ENCODE results near the gene LZIC. TPM values are rescaled to one million over a fixed set of nuclear protein-coding genes. Genes with fewer than 3 reads are reported as not detected.
A peak's percentile ranks its signal among the peaks of the same experiment; 100 is the strongest.

Gene LZIC
- total RNA-seq, 4 donors from 2014 or later: 9.4 to 21.7 (median 19.4) TPM

GRCh38 chr1:9957726-9958125 is 14.5 kb upstream of the LZIC start:
- DNase-seq: no peak
- H3K27me3 ChIP-seq: no peaks in the 10 kb centered on the region
- no peak overlapping the region for H3K4me3 ChIP-seq
- no peak for TF ChIP-seq CTCF (IDR thresholded peaks at IDR 0.05 in 4 of 5, conservative IDR thresholded peaks at IDR 0.05 in 1 of 5)
- no peak for TF ChIP-seq POLR2A (IDR thresholded peaks at IDR 0.05)
- no peaks in the 10 kb centered on the region for H3K36me3 ChIP-seq
- intact Hi-C loops (cut with DNase I; ENCODE audit: low total_unique reads) (no loop called here), in situ Hi-C loops (cut with MboI; ENCODE audit: low sequenced_read_pairs in 4 of 4) (no loop called here)
- H3K4me1 ChIP-seq: peaks cover 0 to 6% of the 10 kb centered on the region in 2 donors
- no peaks in the 10 kb centered on the region for H3K9me3 ChIP-seq
- no peak overlapping the region for H3K27ac ChIP-seq
- no peak for ATAC-seq

- ATAC-seq (peak; percentile 79 to 82), DNase-seq (peak; percentile 48 to 83)
- Histone ChIP-seq H3K9me3 (no peaks in the 10 kb centered on the region), H3K4me1 (peaks cover 44 to 45% of the 10 kb centered on the region in 2 donors), H3K36me3 (peaks cover 2 to 14% of the 10 kb centered on the region in 2 donors), H3K27ac (peak overlapping the region; percentile 42 to 94 (median 74)), H3K27me3 (no peaks in the 10 kb centered on the region), H3K4me3 (no peak overlapping the region)
- intact Hi-C loops (cut with DNase I; ENCODE audit: low total_unique reads) (no loop called here), in situ Hi-C loops (cut with MboI; ENCODE audit: low sequenced_read_pairs in 4 of 4) (no loop called here)
- TF ChIP-seq CTCF (IDR thresholded peaks at IDR 0.05 in 4 of 5, conservative IDR thresholded peaks at IDR 0.05 in 1 of 5) (no peak), POLR2A (IDR thresholded peaks at IDR 0.05) (no peak)
Observed at GRCh38 chr1:9946315-9946714, 3.1 kb upstream of the LZIC start.

GRCh38 chr1:9942399-9942938 is 722 bp downstream of the LZIC start:
- H3K36me3 ChIP-seq: peaks cover 0 to 11% of the 10 kb centered on the region in 2 donors
- no peaks in the 10 kb centered on the region for H3K9me3 ChIP-seq
- TF ChIP-seq POLR2A (IDR thresholded peaks at IDR 0.05): no peak
- peak in 1 of 5 experiments; percentile 33 for TF ChIP-seq CTCF (IDR thresholded peaks at IDR 0.05 in 4 of 5, conservative IDR thresholded peaks at IDR 0.05 in 1 of 5)
- intact Hi-C loops (cut with DNase I; ENCODE audit: low total_unique reads) (loop anchor here (1.0 to 5.0 kb wide), 2 partner anchors 67 to 210 kb away; no protein-coding TSS in a partner anchor), in situ Hi-C loops (cut with MboI; ENCODE audit: low sequenced_read_pairs in 4 of 4) (no loop called here)
- H3K27ac ChIP-seq: peak overlapping the region; percentile 93 to 95 (median 94)
- H3K4me3 ChIP-seq: peak overlapping the region; percentile 60 to 89 (median 82)
- DNase-seq: no peak
- no peak for ATAC-seq
- H3K4me1 ChIP-seq: peaks cover 33 to 35% of the 10 kb centered on the region in 2 donors
- no peaks in the 10 kb centered on the region for H3K27me3 ChIP-seq

- no peak for ATAC-seq
- peaks cover 0 to 68% of the 10 kb centered on the region in 2 donors for H3K36me3 ChIP-seq
- no peak for DNase-seq
- intact Hi-C loops (cut with DNase I; ENCODE audit: low total_unique reads) (no loop called here), in situ Hi-C loops (cut with MboI; ENCODE audit: low sequenced_read_pairs in 4 of 4) (no loop called here)
- no peak overlapping the region for H3K4me3 ChIP-seq
- TF ChIP-seq POLR2A (IDR thresholded peaks at IDR 0.05): no peak
- TF ChIP-seq CTCF (IDR thresholded peaks at IDR 0.05 in 4 of 5, conservative IDR thresholded peaks at IDR 0.05 in 1 of 5): no peak
- no peaks in the 10 kb centered on the region for H3K27me3 ChIP-seq
- no peaks in the 10 kb centered on the region for H3K9me3 ChIP-seq
- H3K4me1 ChIP-seq: no peaks in the 10 kb centered on the region
- H3K27ac ChIP-seq: peak overlapping the region in 3 of 4 donors; percentile 10 to 37 (median 27)
Observed at GRCh38 chr1:9929431-9930385, 13.5 kb downstream of the LZIC start.
